Measurements from ENCODE around the gene TMEM125. TPM values are rescaled to one million over a fixed set of nuclear protein-coding genes. Genes with fewer than 3 reads are reported as not detected.
A peak's percentile ranks its signal among the peaks of the same experiment; 100 is the strongest.

Gene TMEM125
- total and polyA plus RNA-seq, 3 donors from 2014 or later = 0.71 to 2.2 (median 2.0) TPM

GRCh38 chr1:43313771-43314170, 44.0 kb downstream of the TMEM125 start:
- intact Hi-C loops (cut with DNase I; ENCODE audit: low total_unique reads) = no loop called here
- Histone ChIP-seq H3K27ac (no peak overlapping the region), H3K9me3 (no peaks in the 10 kb centered on the region), H3K4me1 (no peaks in the 10 kb centered on the region), H3K4me3 (no peak overlapping the region), H3K27me3 (no peaks in the 10 kb centered on the region), H3K36me3 (ENCODE audit: low read depth, missing control alignments) (no peaks in the 10 kb centered on the region)
- WGBS, 2 donors = 95 to 98% methylated on average over 10 of the region's 10 CpGs
- TF ChIP-seq POLR2A (IDR thresholded peaks at IDR 0.05) = no peak
- no peak for TF ChIP-seq CTCF (IDR thresholded peaks at IDR 0.05)
- DNase-seq = no peak

- no peaks in the 10 kb centered on the region for H3K27me3 ChIP-seq
- DNase-seq = no peak
- no peak for TF ChIP-seq POLR2A (IDR thresholded peaks at IDR 0.05)
- no peak for TF ChIP-seq CTCF (IDR thresholded peaks at IDR 0.05)
Observed at GRCh38 chr1:43314233-43314632, 44.5 kb downstream of the TMEM125 start.

GRCh38 chr1:43315481-43315880, 45.7 kb downstream of the TMEM125 start:
- H3K27ac ChIP-seq = no peak overlapping the region
- intact Hi-C loops (cut with DNase I; ENCODE audit: low total_unique reads) = no loop called here
- no peak for DNase-seq
- H3K36me3 ChIP-seq (ENCODE audit: low read depth, missing control alignments) = no peaks in the 10 kb centered on the region
- no peaks in the 10 kb centered on the region for H3K9me3 ChIP-seq
- no peaks in the 10 kb centered on the region for H3K4me1 ChIP-seq
- no peak for TF ChIP-seq POLR2A (IDR thresholded peaks at IDR 0.05)
- TF ChIP-seq CTCF (IDR thresholded peaks at IDR 0.05) = no peak
- WGBS, 2 donors = 91 to 93% methylated on average over 3 of the region's 3 CpGs
- H3K4me3 ChIP-seq = no peak overlapping the region
- no peaks in the 10 kb centered on the region for H3K27me3 ChIP-seq

More at GRCh38 chr1:43314233-43314632, 44.5 kb downstream of the TMEM125 start:
- Histone ChIP-seq H3K27ac (no peak overlapping the region), H3K4me3 (no peak overlapping the region), H3K9me3 (no peaks in the 10 kb centered on the region), H3K4me1 (no peaks in the 10 kb centered on the region), H3K36me3 (ENCODE audit: low read depth, missing control alignments) (no peaks in the 10 kb centered on the region)
- intact Hi-C loops (cut with DNase I; ENCODE audit: low total_unique reads) = no loop called here
- 90 to 97% methylated on average over 5 of the region's 5 CpGs for WGBS, 2 donors

GRCh38 chr1:43315963-43316737, 46.4 kb downstream of the TMEM125 start:
- intact Hi-C loops (cut with DNase I; ENCODE audit: low total_unique reads) = no loop called here
- no peaks in the 10 kb centered on the region for H3K9me3 ChIP-seq
- H3K4me1 ChIP-seq = no peaks in the 10 kb centered on the region
- H3K36me3 ChIP-seq (ENCODE audit: low read depth, missing control alignments) = no peaks in the 10 kb centered on the region
- no peak for DNase-seq
- H3K4me3 ChIP-seq = no peak overlapping the region
- no peaks in the 10 kb centered on the region for H3K27me3 ChIP-seq
- H3K27ac ChIP-seq = no peak overlapping the region
- TF ChIP-seq POLR2A (IDR thresholded peaks at IDR 0.05) = no peak
- WGBS, 2 donors = 90 to 92% methylated on average over 10 of the region's 10 CpGs

- H3K4me3 ChIP-seq = no peak overlapping the region
- TF ChIP-seq POLR2A (IDR thresholded peaks at IDR 0.05) (no peak), CTCF (IDR thresholded peaks at IDR 0.05) (peak in 1 of 3 experiments; percentile 6)
- no peak for DNase-seq
- 89 to 91% methylated on average over 15 to 16 of the region's 16 CpGs for WGBS, 2 donors
- no peaks in the 10 kb centered on the region for H3K27me3 ChIP-seq
- no peak overlapping the region for H3K27ac ChIP-seq
- H3K4me1 ChIP-seq = no peaks in the 10 kb centered on the region
- intact Hi-C loops (cut with DNase I; ENCODE audit: low total_unique reads) = no loop called here
- no peaks in the 10 kb centered on the region for H3K9me3 ChIP-seq
- no peaks in the 10 kb centered on the region for H3K36me3 ChIP-seq (ENCODE audit: low read depth, missing control alignments)
Observed at GRCh38 chr1:43316738-43317520, 47.1 kb downstream of the TMEM125 start.

All from testis (tissue), 3 donors.